Brain pericyte (primary cell): ENCODE measurements around the gene IFNAR2.
"Not testable (repeated sequence)": the region's sequence is repeated elsewhere in the genome, so short reads cannot be mapped to it uniquely, and the experiment has no call there.

Source experiments
- DNase-seq: peaks from one replicate; pipeline ENCODE4 v3.0.0-alpha.2; 2012; ENCODE audit warnings: low read depth, low spot score

Gene IFNAR2

GRCh38 chr21:33244082-33244778 lies 14.5 kb downstream of the IFNAR2 start:
- DNase-seq = no peak

DNA sequence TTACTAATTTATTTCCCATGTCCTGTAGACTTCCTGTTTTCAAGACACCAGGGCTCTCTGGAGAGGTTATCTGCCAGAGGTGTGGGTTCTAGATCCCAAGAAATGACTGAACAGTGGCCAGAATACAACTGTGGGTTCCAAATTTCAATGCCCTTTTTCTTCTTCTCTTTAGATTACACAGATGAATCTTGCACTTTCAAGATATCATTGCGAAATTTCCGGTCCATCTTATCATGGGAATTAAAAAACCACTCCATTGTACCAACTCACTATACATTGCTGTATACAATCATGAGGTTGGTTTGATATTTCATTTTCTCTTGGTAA lies 15.0 kb downstream of the IFNAR2 start:
- DNase-seq = no peak

DNA sequence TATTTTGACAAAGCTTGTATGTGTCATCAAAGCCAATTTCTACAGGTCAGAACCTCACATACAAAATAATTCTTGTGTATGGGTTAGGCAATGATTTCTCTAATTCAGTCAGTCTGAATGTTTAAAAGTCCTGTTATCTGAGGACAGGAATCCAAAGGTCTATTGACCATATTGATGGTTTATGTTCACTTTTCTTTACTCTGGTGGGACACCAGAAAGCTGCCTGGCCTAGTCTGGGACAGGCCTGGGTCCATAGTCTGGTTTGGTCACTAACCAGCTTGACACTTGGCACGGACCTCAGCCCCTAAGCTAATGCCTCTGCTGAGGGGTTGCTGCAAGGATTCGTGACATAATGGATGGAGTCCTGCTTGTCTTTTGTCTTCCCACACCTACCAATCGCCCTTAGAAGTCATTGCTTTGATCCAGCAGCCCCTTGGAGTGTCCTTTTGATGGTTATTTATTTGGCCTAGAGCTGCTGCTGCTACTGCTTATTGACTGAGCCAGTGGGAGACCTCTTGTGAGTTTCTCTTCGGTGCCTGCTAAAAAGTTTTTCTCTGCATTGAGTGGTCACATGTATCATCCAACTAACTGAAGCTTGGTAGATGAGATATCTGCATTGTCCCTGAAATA lies 15.7 kb downstream of the IFNAR2 start:
- no peak for DNase-seq

- no peak for DNase-seq
Observed at GRCh38 chr21:33246506-33246905, 16.8 kb downstream of the IFNAR2 start.

- no peak for DNase-seq
Observed at GRCh38 chr21:33246963-33247362, 17.2 kb downstream of the IFNAR2 start.

GRCh38 chr21:33247599-33247998 lies 17.9 kb downstream of the IFNAR2 start:
- no peak for DNase-seq

DNA sequence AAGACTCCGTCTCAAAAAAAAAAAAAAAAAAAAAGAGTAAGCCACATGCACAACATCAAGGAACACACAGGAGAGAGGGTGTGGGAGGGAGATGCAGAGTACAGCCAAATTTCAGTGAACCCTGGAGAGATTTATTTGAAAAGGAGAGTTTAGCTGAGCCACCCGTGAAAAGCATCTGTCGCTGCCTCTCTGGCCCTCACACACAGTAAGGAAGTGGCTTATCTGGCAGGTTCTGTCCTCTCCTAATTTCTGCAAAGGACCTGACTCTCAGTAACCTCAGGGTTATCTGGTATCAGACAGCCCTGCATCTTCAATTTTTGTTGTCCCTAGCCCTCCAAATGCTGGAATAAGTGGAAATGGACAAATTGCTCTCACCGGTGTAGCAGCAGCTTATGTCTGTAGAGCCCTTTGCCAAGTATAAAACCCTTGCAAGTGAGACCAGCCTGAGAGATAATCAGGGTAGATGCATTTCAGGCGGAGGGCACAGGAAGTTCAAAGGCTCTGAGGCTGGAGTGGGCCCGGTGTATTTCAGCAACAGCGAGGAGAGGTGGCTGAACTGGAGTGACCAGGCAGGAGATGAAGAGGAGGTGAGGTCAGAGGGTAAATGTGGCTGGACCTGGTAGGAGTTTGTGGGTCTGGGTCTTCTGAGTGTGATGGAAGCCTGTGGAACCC lies 19.7 kb downstream of the IFNAR2 start:
- no peak for DNase-seq

DNA sequence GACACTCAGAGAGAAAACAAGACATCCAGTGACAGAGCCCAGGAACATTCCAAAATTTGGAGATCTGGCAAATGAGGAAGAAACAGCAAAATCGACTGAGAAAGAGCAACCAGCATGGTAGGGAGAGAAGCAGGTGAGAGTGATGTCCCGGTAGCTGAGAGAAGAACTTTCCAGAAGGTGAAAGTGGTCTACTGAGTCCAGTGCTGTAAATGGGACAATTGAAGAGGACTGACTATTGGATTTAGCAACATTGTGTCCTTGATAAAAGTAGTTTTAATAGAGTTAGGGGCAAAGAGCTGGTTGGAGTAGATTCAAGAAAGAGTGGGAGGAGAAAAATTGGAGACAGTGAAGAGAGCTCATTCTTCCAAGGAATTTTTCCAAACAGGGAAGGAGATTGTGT lies 21.4 kb downstream of the IFNAR2 start:
- no peak for DNase-seq

DNA sequence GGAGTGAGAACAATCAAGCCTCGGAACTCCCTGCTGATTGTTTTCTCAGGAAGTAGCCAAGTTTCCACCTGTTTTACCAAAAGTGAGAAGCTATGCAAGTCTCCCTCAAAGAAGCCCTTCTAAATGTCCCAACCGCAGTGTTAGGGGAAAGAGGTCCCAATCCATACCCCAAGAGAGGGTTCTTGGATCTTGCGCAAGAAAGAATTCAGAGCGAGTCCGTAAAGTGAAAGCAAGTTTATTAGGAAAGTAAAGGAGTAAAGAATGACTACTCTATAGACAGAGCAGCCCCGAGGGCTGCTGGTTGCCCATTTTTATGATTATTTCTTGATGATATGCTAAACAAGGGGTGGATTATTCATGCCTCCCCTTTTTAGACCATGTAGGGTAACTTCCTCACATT lies 23.6 kb downstream of the IFNAR2 start:
- not testable (repeated sequence) for DNase-seq

DNA sequence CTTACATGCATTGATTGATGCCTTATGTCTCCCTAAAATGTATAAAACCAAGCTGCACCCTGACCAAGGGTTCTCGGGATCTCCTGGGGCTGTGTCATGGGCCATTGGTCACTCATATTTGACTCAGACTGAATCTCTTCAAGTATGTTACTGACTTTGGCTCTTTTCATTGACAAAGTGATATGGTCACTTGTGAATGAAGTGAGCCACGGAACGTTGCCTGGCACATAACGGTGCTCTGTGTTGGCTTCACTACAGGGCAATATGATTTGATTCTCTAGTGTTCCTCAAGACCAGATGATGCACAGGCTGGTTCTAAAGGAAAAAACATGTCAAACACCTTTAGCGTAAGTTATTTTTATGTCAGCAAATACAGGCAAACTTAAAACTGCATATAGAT lies 25.0 kb downstream of the IFNAR2 start:
- DNase-seq = no peak

GRCh38 chr21:33255404-33255803 lies 25.7 kb downstream of the IFNAR2 start:
- DNase-seq = no peak

- DNase-seq = no peak
Observed at GRCh38 chr21:33256019-33256418, 26.3 kb downstream of the IFNAR2 start.

GRCh38 chr21:33257094-33257803 lies 27.5 kb downstream of the IFNAR2 start:
- no peak for DNase-seq

DNA sequence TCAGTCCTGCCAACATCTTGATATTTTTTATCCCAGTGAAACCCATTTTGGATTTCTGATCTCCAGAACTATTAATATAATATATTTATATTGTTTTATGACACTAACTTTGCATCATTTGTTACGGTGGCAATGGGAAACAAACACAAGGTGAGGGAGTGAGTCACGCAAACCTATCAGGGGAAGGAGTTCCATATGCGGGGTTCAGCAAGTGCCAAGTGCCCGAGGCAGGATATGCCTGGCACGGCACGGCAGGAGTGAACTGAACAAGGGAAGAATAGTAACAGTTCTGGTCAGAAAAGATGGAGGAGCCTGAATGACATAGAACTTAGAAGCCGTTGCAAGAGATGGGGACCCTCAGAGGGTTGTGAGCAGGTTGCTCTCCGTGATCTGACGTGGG lies 28.7 kb downstream of the IFNAR2 start:
- no peak for DNase-seq

GRCh38 chr21:33259428-33259827 lies 29.7 kb downstream of the IFNAR2 start:
- no peak for DNase-seq

DNA sequence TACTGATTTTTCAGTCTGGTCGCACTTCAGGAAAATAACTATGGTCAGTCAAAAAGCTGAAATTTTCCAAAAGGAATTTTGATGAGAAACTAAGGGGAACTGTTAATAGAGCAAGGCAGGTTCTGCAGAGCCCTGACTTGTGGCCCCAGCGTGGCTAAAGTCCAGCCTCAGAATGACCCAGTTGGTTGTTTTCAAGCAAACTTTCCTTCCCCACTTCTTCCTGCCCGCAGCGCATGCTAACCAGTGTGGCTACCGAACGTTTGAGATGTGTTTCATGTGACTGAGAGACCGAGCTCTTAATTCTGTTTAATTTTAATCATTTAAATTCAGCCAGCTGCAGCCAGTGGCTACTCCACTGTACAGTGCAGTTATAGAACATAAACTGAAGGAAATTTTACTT lies 30.3 kb downstream of the IFNAR2 start:
- no peak for DNase-seq

DNA sequence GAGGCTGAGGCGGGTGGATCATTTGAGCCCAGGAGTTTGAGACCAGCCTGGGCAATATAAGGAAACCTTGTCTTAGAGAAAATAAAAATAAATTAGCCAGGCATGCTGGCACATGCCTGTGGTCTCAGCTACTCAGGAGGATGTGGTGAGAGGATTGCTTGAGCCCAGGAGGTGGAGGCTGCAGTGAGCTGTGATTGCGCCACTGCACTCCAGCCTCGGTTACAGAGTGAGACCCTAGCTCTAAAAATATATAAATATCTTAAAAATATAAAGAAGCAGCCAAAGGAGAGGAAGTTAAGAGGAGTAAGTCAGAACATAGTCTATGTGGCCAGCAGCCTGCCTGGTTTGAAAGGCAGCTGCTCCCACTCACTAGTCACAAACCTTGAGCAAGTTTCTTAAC lies 31.9 kb downstream of the IFNAR2 start:
- no peak for DNase-seq

GRCh38 chr21:33262921-33263320 lies 33.2 kb downstream of the IFNAR2 start:
- DNase-seq = no peak

GRCh38 chr21:33264561-33264960 lies 34.8 kb downstream of the IFNAR2 start:
- no peak for DNase-seq

DNA sequence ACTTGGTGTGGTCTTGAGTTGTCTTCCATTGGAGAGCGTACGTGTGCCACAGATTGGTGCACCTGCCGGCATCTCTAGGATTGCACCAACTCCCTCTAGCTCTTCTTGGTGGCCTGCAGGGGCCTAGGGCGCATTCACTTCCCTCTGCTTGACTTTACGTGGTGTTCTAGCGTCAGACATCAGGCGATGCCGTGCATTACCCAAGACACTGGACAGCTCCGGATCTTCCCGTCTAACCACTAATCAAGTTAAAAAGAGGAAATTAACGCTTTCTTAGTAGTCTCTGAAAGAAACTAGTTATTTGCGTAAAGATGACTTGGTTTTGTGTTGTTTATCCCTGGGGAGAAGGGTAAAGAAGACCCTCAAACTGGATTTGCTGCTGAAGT lies 35.9 kb downstream of the IFNAR2 start:
- no peak for DNase-seq

- peak; percentile 17 for DNase-seq
Observed at GRCh38 chr21:33266050-33266788, 36.5 kb downstream of the IFNAR2 start, which contains the start of gene IL10RB. Gene IL10RB, plus strand, starts transcription at chr21:33266367. Its CDS starts 99 bp downstream, at chr21:33266466.

- DNase-seq = no peak
Observed at GRCh38 chr21:33266789-33267135, 37.0 kb downstream of the IFNAR2 start.
